PC-3 (cell line): Measurements from ENCODE around the gene TEX9.

Experiments
- EZH2 ChIP-seq: fragments of 300-600 bp; sonication (generic); IDR thresholded peaks from one replicate; pipeline ENCODE4 v1.6.1; 2017; ENCODE audit warnings: antibody characterized with exemption, mild to moderate bottlenecking, low read length; ENCODE audit not compliant: unreplicated experiment
- TF ChIP-seq, protein P1 (sequence below): fragments of 300-600 bp; sonication (generic); conservative IDR thresholded peaks from 2 replicates; pipeline ENCODE4 v1.5.1; 2017; ENCODE audit warnings: antibody characterized with exemption, low read depth, mild to moderate bottlenecking, low read length

DNA sequence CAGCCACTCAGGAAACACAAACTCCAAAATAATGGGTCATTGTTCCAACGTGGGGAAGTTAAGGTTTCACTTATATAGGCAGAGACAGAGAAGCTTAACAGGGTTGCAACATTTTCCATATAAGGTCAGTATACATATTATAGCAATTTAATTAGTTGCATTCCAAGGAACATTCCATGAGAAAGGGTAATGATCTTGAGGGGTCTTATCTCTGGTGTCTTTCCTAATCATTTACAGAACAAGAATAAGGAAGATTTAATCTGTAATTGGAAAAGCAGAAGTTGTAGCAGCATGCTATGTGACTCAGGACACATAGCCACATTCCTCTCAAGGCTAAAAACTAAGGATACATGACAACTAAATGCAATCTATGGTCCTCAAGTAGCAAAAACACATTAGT, 94.8 kb downstream of the TEX9 start:
- TF ChIP-seq, protein P1, sequence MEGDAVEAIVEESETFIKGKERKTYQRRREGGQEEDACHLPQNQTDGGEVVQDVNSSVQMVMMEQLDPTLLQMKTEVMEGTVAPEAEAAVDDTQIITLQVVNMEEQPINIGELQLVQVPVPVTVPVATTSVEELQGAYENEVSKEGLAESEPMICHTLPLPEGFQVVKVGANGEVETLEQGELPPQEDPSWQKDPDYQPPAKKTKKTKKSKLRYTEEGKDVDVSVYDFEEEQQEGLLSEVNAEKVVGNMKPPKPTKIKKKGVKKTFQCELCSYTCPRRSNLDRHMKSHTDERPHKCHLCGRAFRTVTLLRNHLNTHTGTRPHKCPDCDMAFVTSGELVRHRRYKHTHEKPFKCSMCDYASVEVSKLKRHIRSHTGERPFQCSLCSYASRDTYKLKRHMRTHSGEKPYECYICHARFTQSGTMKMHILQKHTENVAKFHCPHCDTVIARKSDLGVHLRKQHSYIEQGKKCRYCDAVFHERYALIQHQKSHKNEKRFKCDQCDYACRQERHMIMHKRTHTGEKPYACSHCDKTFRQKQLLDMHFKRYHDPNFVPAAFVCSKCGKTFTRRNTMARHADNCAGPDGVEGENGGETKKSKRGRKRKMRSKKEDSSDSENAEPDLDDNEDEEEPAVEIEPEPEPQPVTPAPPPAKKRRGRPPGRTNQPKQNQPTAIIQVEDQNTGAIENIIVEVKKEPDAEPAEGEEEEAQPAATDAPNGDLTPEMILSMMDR, result no peak
- TF ChIP-seq EZH2, result no peak
